OCI-M2 (cell line): ENCODE measurements around the gene ZNF318.

ENCODE experiments used
- DNase-seq: peaks from one replicate; lab custom pipeline; 2025; ENCODE audit not compliant: unreplicated experiment; lab: John Stamatoyannopoulos, UW

Gene ZNF318

DNA sequence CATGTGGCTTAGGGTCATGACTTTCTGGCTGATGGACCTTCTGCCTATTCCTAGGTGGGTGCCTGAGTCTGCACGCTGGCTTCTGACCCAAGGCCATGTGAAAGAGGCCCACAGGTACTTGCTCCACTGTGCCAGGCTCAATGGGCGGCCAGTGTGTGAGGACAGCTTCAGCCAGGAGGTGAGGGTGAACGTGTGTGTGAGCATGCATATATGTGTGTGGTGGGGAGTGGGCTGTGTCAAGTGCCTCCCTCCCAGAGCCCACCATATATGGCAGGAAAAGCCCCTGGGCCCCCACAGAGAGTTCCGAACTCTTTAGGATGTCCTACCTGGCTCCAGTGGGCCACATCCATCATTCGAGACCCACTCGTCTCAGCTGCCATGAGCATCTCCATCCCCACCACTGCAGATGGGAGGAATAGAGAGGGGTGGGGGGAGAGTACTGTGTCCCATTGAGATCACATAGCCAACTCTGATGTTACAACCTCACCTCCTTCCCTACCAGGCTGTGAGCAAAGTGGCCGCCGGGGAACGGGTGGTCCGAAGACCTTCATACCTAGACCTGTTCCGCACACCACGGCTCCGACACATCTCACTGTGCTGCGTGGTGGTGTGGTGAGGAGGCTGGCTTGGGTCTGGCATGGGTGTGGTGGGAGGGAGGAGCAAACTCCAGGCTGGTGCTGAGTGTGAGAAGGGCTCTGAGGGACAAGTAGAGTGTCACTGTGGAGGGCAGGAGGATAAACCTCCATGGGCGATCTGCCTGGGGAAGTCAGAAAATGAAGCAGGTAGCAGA is 68.2 kb downstream of the ZNF318 start:
- DNase-seq, result no peak

DNA sequence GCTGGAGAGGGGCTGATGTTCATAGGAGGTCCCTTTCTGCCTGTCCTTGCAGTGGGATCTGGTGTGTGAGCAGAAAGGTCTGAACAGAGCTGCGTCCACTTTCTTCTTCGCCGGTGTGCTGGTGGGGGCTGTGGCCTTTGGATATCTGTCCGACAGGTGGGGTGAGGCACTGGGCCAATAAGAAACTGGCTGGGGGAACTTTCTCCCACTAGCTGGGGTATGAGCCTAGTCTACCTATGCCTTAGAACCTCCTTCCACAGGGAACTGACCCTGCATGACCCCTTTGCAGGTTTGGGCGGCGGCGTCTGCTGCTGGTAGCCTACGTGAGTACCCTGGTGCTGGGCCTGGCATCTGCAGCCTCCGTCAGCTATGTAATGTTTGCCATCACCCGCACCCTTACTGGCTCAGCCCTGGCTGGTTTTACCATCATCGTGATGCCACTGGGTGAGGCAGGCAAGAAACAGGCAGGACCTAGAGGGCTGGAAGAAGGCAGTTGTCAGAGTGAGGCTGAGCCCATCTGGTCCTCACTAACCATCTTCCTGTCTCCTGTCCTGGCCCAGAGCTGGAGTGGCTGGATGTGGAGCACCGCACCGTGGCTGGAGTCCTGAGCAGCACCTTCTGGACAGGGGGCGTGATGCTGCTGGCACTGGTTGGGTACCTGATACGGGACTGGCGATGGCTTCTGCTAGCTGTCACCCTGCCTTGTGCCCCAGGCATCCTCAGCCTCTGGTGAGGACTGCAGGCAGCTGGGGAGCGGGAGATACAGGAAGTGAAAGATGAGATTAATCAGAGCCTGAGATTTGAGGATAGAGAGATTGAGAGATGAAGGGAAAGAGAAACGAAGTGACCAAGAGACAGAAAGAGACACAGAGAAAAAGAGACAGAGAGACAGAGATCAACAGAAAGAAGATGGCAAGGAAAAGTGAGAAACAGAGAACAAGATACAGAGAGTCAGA is 69.8 kb downstream of the ZNF318 start:
- no peak for DNase-seq

GRCh38 chr6:43298565-43299337 is 70.7 kb downstream of the ZNF318 start:
- DNase-seq, result no peak

- no peak for DNase-seq
These were observed 71.5 kb downstream of the ZNF318 start, which contains the start of gene SLC22A7 for GRCh38 chr6:43297644-43298564. SLC22A7 (plus strand) TSS chr6:43298260; CDS start chr6:43298359, 99 bp downstream.

DNA sequence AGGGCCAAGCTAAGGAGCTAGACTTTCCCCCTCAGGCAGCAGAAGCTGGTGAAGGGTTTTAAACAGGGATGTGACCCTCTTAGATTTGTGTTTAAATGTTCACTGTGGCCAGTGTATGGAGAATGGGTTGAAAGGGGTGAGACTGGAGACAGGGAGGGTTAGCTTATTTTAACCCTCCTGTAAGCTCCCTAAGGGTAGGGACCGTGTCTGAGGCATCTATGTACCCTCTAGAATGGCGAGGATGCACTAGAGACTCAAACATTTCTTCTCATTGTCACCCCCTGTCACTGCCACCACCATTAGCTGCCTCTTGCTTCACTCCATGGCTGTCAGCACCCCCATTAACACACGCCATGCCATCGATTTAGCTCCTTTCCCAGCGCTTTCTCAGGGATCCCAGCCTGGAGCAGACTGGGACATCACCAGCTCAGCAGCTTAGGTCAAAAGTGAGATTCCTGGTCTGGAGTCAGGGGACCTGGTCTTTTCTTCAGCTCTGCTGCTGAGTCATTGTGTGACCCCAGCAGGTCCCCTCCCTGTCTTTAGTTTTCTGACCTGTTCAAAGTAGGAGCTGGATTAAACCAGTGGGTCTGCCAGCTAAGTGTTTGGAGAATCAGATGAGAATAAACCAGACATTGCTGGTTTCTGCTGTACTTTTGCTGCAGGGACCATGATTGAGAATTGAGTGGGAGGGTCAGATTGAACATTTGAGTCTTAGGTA is 72.5 kb downstream of the ZNF318 start:
- DNase-seq, result no peak

DNA sequence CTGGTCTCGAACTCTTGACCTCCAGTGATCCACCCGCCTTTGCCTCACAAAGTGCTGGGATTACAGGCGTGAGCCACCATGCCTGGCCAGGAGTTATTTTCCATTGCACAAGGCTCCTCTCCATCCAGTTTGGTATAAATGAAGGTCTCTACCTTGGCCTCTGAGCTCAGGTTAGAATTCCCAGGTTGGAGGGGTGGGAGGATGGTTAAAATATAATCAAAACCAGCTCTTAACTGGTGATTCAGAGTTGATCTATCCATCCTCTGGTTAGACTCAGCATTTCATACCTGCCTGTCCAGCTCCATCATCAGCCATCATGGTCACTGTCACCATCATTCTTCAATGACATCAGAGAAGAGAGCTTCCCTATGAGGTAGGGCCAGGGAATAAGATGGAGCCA is 74.0 kb downstream of the ZNF318 start:
- DNase-seq, result no peak

DNA sequence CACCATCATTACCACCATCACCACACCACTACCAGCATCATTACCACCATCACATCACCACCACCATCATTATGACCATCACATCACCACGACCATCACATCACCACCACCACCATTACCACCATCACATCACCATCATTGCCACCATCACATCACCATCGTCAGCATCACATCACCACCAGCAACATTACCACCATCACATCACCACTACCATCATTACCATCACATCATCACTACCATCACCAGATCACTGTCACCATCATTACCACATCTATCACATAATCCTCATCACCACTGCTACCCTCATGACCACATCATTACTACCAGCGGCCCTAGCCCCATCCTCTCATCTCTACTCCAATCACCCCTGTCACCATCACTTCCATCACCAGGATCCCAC is 74.9 kb downstream of the ZNF318 start:
- no peak for DNase-seq

GRCh38 chr6:43293698-43294097 is 75.7 kb downstream of the ZNF318 start:
- DNase-seq, result no peak

GRCh38 chr6:43292763-43293318 is 76.6 kb downstream of the ZNF318 start:
- no peak for DNase-seq

- no peak for DNase-seq
These were observed 77.1 kb downstream of the ZNF318 start for GRCh38 chr6:43292341-43292740.

- no peak for DNase-seq
These were observed 77.7 kb downstream of the ZNF318 start for GRCh38 chr6:43291708-43292107.

GRCh38 chr6:43290905-43291355 is 78.5 kb downstream of the ZNF318 start:
- DNase-seq, result no peak

- DNase-seq, result no peak
These were observed 79.0 kb downstream of the ZNF318 start for GRCh38 chr6:43290339-43290904.

DNA sequence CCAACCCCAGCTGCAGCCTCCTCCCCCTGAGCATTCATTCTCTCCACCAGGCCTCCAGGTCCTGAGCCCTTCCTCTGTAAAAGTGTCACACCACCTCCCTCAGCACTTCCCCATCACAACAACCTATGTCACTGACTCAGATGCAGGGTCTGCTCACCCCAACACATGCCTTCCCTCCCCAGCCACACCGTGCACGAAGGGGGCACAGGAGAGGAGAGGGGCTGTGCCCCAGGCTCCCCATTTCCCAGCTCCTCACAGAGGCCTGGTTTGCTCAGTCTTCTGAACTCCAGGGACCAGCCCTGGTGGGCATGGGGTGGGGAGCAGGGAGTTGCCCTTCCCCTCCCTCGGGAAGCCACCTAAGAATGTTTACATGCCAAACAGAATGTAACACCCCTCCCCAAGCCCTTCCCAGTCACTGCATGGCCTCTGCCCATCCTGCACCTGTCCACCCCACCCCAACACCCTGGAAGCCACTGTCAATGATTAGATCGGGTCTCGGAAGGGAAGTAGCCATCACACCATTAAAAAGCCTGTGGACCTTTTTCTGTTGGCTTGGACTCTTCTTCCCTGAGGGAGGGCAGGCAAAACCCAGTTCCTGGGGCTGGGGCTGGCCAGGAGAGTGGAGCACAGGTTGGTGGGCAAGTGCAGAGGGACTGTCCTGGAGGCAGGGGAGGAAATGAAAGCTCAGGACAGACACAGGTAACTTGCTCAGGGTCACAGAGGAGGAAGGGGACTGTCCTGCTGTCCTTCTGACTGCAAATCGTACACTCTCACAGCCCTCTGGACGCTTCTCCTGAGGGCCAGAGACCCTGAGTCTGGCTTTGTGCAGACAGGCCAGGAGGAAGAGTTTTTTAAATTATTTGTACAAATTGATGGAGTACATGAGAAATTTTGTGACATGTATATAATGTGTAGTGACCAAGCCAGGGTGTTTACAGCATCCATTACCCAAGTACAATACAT is 81.4 kb downstream of the ZNF318 start:
- no peak for DNase-seq

- DNase-seq, result no peak
These were observed 82.3 kb downstream of the ZNF318 start for GRCh38 chr6:43286980-43287716.

- no peak for DNase-seq
These were observed 82.9 kb downstream of the ZNF318 start for GRCh38 chr6:43286456-43286979.
